Astrocyte of the spinal cord (primary cell): ENCODE results near the gene FIBCD1.
A peak's percentile ranks its signal among the peaks of the same experiment; 100 is the strongest.

Source experiments
- DNase-seq: peaks from one replicate; pipeline ENCODE4 v3.0.0; 2011; ENCODE audit warnings: low read depth, low spot score
- H3K4me3 ChIP-seq: 2 replicates; pipeline ENCODE4 v1.5.1; 2011; ENCODE audit warnings: low read depth, mild to moderate bottlenecking, low read length, moderate library complexity
- in situ Hi-C: cut with HindIII; loops from 2 replicates; pipeline ENCODE4 v1.10.0; 2017; ENCODE audit warnings: low sequenced_read_pairs
- TF ChIP-seq, protein P1 (sequence below): IDR thresholded peaks from 2 replicates; pipeline ENCODE4 v1.5.1; 2012; ENCODE audit warnings: low read depth, mild to moderate bottlenecking, low read length, inconsistent platforms

FIBCD1 gene

DNA sequence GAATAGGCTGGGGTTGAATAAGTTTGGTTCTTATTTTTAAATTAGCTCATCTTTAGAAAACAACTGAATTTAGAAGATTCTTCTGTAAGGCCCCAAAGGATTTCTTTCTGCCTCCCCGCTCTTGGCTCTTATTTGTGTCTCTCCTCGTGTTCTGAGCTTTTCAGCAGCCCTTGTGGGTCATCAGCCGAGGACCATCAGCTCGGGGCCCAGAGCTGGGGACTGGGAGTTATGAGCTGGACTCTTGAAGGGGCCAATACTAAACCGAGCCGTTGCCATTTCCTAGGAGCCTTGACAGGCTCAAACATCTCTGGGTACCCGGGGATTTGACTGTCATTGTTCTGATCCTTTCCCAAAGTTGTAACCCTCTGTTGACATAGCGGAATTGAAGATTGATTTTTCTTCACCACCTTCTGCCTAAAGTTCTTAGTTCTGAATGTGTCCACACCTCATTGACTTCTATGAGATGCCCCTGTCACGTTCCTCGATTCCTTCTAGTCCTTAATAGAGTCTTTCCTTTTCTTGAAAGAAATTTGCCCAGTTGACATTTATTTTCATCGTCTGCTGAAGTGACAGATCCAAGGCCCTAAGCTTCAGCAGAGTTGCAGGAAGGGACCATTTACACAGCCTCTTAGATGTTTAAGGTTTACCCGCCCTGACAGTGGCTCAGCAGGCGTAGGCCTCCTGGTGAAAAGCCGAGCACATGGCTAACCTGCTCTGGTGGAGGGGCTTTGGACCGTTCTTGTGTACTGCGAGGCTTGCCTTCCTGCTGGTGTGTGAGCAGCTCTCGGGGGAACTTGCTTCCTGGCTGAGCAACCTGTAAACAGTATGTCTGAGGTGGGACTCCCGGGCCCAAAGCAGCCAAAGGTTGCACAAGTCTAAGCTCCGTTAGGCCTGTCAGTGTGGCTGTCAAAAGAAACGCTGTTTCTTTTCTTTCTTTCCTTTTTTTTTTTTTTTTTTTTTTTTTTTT is 80.0 kb downstream of the FIBCD1 start:
- DNase-seq, result no peak
- no peak overlapping the region for H3K4me3 ChIP-seq
- in situ Hi-C loops, result loop anchor here (25.0 kb wide), 1 partner anchor 172 kb away; the partner anchor contains the start of gene EXOSC2
- TF ChIP-seq, protein P1, sequence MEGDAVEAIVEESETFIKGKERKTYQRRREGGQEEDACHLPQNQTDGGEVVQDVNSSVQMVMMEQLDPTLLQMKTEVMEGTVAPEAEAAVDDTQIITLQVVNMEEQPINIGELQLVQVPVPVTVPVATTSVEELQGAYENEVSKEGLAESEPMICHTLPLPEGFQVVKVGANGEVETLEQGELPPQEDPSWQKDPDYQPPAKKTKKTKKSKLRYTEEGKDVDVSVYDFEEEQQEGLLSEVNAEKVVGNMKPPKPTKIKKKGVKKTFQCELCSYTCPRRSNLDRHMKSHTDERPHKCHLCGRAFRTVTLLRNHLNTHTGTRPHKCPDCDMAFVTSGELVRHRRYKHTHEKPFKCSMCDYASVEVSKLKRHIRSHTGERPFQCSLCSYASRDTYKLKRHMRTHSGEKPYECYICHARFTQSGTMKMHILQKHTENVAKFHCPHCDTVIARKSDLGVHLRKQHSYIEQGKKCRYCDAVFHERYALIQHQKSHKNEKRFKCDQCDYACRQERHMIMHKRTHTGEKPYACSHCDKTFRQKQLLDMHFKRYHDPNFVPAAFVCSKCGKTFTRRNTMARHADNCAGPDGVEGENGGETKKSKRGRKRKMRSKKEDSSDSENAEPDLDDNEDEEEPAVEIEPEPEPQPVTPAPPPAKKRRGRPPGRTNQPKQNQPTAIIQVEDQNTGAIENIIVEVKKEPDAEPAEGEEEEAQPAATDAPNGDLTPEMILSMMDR, result no peak

DNA sequence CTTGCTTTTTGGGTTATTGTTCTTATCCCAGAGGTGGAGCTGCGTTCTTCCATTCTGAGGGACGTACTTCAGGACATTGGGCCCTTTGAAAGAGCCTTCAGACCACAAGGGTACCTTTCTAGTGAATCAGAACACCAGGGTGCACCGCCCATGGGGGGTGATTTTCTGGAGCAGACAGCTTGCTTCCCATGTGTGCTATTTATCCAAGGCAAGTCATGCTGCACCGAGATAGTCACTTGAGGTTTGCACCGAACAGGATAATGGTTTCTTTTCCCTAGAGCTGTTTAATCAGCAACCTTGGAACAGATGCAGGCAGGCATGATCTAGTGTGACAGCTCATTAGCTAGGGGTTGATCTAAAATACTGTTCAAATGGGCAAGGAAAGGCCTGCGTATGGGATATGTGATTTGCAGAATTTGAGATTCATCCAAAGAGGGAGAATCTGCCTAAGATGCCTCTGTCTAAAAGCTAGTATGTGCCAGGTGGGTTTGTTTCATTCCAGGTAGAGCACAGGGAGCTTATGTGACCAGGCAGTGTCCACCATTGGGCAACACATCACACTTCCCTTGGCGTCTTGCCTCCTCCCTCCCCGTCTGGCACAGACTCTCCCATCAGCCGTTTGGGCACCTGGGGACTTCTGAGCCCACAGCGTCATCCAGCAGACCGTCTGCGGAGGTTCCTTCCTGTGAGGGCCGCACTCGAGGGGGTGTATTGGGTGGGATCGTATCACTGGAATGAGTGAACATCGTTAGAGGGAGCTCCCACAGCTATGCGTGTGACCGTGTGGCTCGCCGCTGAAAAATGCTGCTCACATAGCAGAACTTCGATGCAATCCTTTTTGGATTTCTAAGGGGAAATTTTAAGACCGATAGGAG is 80.9 kb downstream of the FIBCD1 start:
- in situ Hi-C loops, result loop anchor here (25.0 kb wide), 1 partner anchor 171 kb away; the partner anchor contains the start of gene EXOSC2
- TF ChIP-seq, protein P1, result no peak
- peak; percentile 96 for DNase-seq

DNA sequence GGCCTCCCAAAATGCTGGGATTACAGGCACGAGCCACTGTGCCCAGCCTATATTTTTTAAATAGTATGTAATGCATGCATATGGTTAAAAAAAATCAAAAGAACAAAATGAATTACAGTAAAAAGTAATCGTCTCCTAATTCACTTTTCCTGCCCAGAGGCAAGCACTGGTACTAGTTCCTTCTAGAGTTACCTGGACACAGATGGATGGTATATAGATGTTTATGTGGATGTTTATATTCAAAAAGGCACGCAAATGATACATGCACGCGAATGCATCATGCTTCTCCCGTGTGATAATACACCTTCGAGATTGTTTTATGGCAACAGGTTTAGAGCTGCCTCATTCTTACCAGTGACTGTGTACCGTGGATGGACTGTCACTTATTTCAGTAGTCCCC is 82.6 kb downstream of the FIBCD1 start:
- DNase-seq, result no peak
- TF ChIP-seq, protein P1, result no peak
- in situ Hi-C loops, result loop anchor here (25.0 kb wide), 1 partner anchor 169 kb away; the partner anchor contains the start of gene EXOSC2

More for the DNA sequence above, 80.9 kb downstream of the FIBCD1 start:
- no peak overlapping the region for H3K4me3 ChIP-seq

DNA sequence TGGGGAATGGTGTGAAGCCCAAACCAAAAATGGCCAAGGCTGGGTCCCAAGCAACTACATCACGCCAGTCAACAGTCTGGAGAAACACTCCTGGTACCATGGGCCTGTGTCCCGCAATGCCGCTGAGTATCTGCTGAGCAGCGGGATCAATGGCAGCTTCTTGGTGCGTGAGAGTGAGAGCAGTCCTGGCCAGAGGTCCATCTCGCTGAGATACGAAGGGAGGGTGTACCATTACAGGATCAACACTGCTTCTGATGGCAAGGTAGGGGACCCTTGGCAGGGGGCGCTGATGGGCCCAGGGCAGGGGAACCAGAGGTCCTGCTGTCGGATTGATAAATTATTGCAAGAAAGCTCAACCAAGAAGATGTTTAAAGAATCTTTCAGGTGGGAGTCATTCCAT is 84.2 kb downstream of the FIBCD1 start:
- TF ChIP-seq, protein P1, result no peak
- in situ Hi-C loops, result loop anchor here (25.0 kb wide), 1 partner anchor 168 kb away; the partner anchor contains the start of gene EXOSC2
- H3K4me3 ChIP-seq, result no peak overlapping the region
- no peak for DNase-seq

More for the DNA sequence above, 82.6 kb downstream of the FIBCD1 start:
- no peak overlapping the region for H3K4me3 ChIP-seq

DNA sequence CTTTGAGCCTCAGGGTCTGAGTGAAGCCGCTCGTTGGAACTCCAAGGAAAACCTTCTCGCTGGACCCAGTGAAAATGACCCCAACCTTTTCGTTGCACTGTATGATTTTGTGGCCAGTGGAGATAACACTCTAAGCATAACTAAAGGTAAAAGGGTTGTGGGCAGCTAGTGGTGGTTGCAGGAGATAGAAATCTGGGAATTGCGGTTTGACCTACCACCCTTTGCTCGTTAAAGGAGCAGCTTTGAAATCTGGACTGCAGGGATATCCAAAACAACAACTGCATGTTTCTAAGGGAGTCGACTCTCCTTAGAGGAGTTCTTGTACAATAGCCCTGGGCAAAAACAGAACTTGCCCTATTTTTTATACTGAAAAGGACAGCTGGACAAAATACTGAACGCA is 85.0 kb downstream of the FIBCD1 start:
- in situ Hi-C loops, result loop anchor here (25.0 kb wide), 1 partner anchor 167 kb away; the partner anchor contains the start of gene EXOSC2
- DNase-seq, result no peak
- TF ChIP-seq, protein P1, result no peak
- H3K4me3 ChIP-seq, result no peak overlapping the region

DNA sequence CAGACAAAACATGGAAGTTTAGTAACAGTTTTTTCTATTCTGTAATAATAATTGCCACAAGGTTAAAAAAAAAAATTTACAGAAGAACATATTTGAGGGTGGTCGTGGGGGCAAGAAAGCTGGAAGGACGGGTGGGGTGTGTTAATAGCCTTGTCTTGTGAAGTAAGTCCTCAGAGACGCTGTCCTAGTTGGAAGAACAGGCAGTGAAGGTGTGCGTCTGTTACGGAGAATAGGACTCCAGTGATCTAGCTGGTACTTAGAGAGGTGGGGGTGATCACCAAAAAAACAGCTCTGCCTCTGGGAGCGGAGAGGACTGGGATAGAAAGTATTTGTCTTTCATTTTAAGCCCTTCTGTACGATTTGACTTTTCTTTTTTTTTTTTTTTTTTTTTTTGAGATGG is 86.2 kb downstream of the FIBCD1 start:
- TF ChIP-seq, protein P1, result no peak
- in situ Hi-C loops, result loop anchor here (25.0 kb wide), 1 partner anchor 166 kb away; the partner anchor contains the start of gene EXOSC2
- no peak for DNase-seq

More for the DNA sequence above, 86.2 kb downstream of the FIBCD1 start:
- H3K4me3 ChIP-seq, result no peak overlapping the region
